Stimulated activated CD4-positive, alpha-beta T cell treated with anti-CD3 and anti-CD28 coated beads, Interleukin-1b, Interleukin-23, amount 100 ng/mL, for 4 hours (primary cell): Measurements from ENCODE around the gene DGKB.

ENCODE experiments used
- DNase-seq, 2 donors: peaks; one replicate each; pipeline ENCODE4 v3.0.0-alpha.2; 2020; ENCODE audit warnings: low read depth in 2 of 2

DGKB gene

GRCh38 chr7:14385074-14385473 is 517.5 kb downstream of the DGKB start:
- DNase-seq = no peak

GRCh38 chr7:14381936-14382335 is 520.6 kb downstream of the DGKB start:
- no peak for DNase-seq

- DNase-seq = no peak
Observed at GRCh38 chr7:14381306-14381705, 521.2 kb downstream of the DGKB start.

GRCh38 chr7:14380881-14381280 is 521.7 kb downstream of the DGKB start:
- no peak for DNase-seq

GRCh38 chr7:14377646-14378266 is 524.8 kb downstream of the DGKB start:
- DNase-seq = no peak

GRCh38 chr7:14376711-14377110 is 525.8 kb downstream of the DGKB start:
- no peak for DNase-seq

GRCh38 chr7:14375998-14376397 is 526.6 kb downstream of the DGKB start:
- DNase-seq = no peak

GRCh38 chr7:14374336-14374735 is 528.2 kb downstream of the DGKB start:
- no peak for DNase-seq

- no peak for DNase-seq
Observed at GRCh38 chr7:14368285-14368684, 534.3 kb downstream of the DGKB start.

GRCh38 chr7:14351167-14351566 is 551.4 kb downstream of the DGKB start:
- no peak for DNase-seq

- no peak for DNase-seq
Observed at GRCh38 chr7:14341200-14341775, 561.3 kb downstream of the DGKB start.

GRCh38 chr7:14340393-14341074 is 562.0 kb downstream of the DGKB start:
- DNase-seq = no peak

- DNase-seq = no peak
Observed at GRCh38 chr7:14339861-14340260, 562.7 kb downstream of the DGKB start.

- DNase-seq = no peak
Observed at GRCh38 chr7:14336256-14336655, 566.3 kb downstream of the DGKB start.

GRCh38 chr7:14332155-14332554 is 570.4 kb downstream of the DGKB start:
- no peak for DNase-seq

- DNase-seq = no peak
Observed at GRCh38 chr7:14324767-14325166, 577.8 kb downstream of the DGKB start.

- DNase-seq = no peak
Observed at GRCh38 chr7:14322724-14323123, 579.8 kb downstream of the DGKB start.

GRCh38 chr7:14321947-14322346 is 580.6 kb downstream of the DGKB start:
- DNase-seq = no peak

GRCh38 chr7:14309432-14309831 is 593.1 kb downstream of the DGKB start:
- no peak for DNase-seq

GRCh38 chr7:14305233-14305866 is 597.2 kb downstream of the DGKB start:
- DNase-seq = no peak

- DNase-seq = no peak
Observed at GRCh38 chr7:14303536-14303935, 599.0 kb downstream of the DGKB start.

GRCh38 chr7:14294637-14295036 is 607.9 kb downstream of the DGKB start:
- no peak for DNase-seq

GRCh38 chr7:14293434-14293833 is 609.1 kb downstream of the DGKB start:
- DNase-seq = no peak
